Stomach smooth muscle (tissue), 2 donors: Measurements from ENCODE around the gene PCSK1N.
"Not testable (repeated sequence)": the region's sequence is repeated elsewhere in the genome, so short reads cannot be mapped to it uniquely, and the experiment has no call there.

Experiments used
- H3K27ac ChIP-seq: one replicate; pipeline ENCODE4 v1.7.0; 2013; ENCODE audit warnings: mild to moderate bottlenecking, low read length, inconsistent platforms
- H3K27me3 ChIP-seq, 2 donors: one replicate each; pipeline ENCODE4 v1.7.0; 2013; ENCODE audit warnings: low read length in 2 of 2; ENCODE audit not compliant: insufficient read depth in 2 of 2, control insufficient read depth in 1 of 2
- H3K36me3 ChIP-seq, 2 donors: one replicate each; pipeline ENCODE4 v1.7.0; 2013; ENCODE audit warnings: low read length in 2 of 2; ENCODE audit not compliant: control insufficient read depth in 2 of 2, insufficient read depth in 2 of 2
- H3K4me1 ChIP-seq: one replicate; pipeline ENCODE4 v1.7.0; 2013; ENCODE audit warnings: low read length; ENCODE audit not compliant: control insufficient read depth, insufficient read depth
- H3K4me3 ChIP-seq, 2 donors: one replicate each; pipeline ENCODE4 v1.7.0; 2013; ENCODE audit warnings: low read length in 2 of 2
- H3K9ac ChIP-seq, 2 donors: one replicate each; pipeline ENCODE4 v1.7.0; 2013; ENCODE audit warnings: low read length in 2 of 2, mild to moderate bottlenecking in 1 of 2
- H3K9me3 ChIP-seq, 2 donors: one replicate each; pipeline ENCODE4 v1.7.0; 2013; ENCODE audit warnings: low read length in 2 of 2; ENCODE audit not compliant: control insufficient read depth in 2 of 2
- donor health status: healthy.
- donor health status: Pancreatic carcinoma.

PCSK1N gene

DNA sequence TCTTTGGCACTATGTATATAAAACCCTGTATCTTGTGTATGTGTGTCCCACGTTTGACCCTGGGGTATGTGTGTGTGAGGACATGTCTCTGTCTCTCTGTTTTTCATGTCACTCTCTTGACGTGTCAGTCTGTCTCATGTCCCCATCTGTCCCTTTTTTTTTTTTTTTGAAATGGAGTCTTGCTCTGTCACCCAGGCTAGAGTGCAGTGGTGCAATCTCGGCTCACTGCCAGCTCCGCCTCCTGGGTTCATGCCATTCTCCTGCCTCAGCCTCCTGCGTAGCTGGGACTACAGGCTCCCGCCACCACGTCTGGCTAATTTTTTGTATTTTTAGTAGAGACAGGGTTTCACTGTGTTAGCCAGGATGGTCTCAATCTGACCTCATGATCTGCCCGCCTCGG is 16.0 kb downstream of the PCSK1N start:
- H3K27ac ChIP-seq, H3K9me3 ChIP-seq, H3K4me3 ChIP-seq, H3K4me1 ChIP-seq, H3K9ac ChIP-seq: not testable (repeated sequence)
- Histone ChIP-seq H3K36me3 (peaks cover 28 to 41% of the 10 kb centered on the region in 2 donors), H3K27me3 (peaks cover 0 to 14% of the 10 kb centered on the region in 2 donors)

DNA sequence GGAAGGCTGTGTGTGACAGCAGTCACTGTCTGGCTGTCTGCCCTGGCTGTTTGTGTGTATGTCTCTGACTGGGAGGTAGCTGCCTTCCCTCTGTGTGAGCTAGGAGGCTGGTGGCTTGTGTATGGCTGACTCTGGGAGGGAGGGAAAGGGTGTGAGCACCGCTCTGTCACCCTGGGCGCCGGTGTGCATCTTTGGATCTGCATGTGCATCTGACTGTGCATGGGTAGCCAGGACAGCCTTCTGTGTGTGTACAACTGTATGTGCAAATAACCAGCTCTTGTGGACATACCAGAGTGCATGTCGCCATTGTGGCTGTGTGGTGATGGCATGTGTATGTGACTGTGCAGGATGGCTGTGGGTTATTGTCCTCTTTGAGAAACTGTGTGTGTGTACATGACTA is 16.5 kb downstream of the PCSK1N start:
- H3K9me3 ChIP-seq: no peaks in the 10 kb centered on the region
- no peak overlapping the region for H3K4me3 ChIP-seq
- H3K36me3 ChIP-seq: peaks cover 26 to 41% of the 10 kb centered on the region in 2 donors
- H3K4me1 ChIP-seq: no peaks in the 10 kb centered on the region
- no peak overlapping the region for H3K9ac ChIP-seq
- H3K27ac ChIP-seq: no peak overlapping the region
- peaks cover 0 to 14% of the 10 kb centered on the region in 2 donors for H3K27me3 ChIP-seq

DNA sequence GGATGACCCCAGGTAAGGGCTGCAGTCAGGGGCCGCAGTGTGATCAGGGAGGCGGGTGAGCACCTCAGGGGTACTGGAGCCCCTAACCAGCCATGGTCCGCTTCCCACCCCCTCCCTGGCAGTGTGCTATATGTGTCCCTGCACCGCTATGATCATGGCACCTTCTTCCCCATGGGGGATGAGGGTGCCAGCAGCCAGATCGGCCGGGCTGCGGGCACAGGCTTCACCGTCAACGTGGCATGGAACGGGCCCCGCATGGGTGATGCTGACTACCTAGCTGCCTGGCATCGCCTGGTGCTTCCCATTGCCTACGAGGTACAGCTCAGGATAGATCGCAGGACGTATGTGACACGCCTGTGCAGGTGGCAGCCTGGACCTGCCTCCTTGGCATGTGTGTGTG is 17.3 kb downstream of the PCSK1N start:
- Histone ChIP-seq H3K9ac (no peak overlapping the region), H3K36me3 (peaks cover 25 to 34% of the 10 kb centered on the region in 2 donors), H3K27ac (no peak overlapping the region), H3K9me3 (no peaks in the 10 kb centered on the region), H3K27me3 (peaks cover 0 to 9% of the 10 kb centered on the region in 2 donors), H3K4me3 (no peak overlapping the region), H3K4me1 (no peaks in the 10 kb centered on the region)

DNA sequence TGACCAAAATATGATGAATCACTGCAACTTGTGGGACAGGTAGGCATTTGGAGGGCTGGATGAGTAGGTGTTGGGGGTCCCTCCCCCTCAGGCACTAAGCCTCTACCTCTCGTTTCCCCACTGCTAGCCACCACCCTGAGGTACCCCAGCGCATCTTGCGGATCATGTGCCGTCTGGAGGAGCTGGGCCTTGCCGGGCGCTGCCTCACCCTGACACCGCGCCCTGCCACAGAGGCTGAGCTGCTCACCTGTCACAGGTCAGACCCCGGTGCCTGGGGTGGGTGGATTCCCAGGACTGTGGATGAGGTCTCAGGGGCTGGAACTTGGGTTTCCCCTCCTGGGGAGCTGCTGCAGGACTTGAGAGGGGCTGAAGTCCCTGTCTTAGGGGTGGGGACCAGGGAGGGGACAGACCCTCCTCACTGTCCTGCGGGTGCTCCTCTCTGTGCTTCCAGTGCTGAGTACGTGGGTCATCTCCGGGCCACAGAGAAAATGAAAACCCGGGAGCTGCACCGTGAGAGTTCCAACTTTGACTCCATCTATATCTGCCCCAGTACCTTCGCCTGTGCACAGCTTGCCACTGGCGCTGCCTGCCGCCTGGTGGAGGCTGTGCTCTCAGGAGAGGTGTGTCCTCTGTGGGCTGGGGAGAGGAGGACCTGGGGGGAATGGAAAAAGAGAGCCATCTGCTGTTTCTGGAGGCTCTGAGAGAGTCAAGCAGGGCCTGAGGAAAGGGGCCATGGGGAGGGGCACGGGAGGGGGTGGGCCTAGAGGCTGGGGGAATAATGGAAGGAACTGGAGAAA is 19.2 kb downstream of the PCSK1N start:
- Histone ChIP-seq H3K4me3 (no peak overlapping the region), H3K36me3 (peaks cover 25 to 34% of the 10 kb centered on the region in 2 donors), H3K4me1 (no peaks in the 10 kb centered on the region), H3K9me3 (no peaks in the 10 kb centered on the region), H3K9ac (no peak overlapping the region), H3K27ac (no peak overlapping the region), H3K27me3 (peaks cover 0 to 9% of the 10 kb centered on the region in 2 donors)

DNA sequence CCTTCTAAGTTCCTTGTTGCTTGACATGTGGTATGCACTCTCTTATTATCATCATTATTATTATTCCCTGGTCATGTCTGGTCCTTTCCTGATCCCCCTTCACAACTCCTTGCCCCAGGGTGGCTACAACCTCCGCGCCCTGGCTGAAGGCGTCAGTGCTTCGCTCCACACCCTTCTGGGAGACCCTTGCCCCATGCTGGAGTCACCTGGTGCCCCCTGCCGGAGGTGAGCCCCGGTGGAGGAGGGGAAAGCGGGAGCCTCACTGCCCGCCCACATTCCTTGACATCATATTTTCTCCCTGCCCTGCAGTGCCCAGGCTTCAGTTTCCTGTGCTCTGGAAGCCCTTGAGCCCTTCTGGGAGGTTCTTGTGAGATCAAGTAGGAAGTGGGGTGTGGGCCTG is 20.1 kb downstream of the PCSK1N start:
- Histone ChIP-seq H3K36me3 (peaks cover 21 to 31% of the 10 kb centered on the region in 2 donors), H3K4me1 (no peaks in the 10 kb centered on the region), H3K27me3 (peaks cover 0 to 9% of the 10 kb centered on the region in 2 donors), H3K27ac (no peak overlapping the region), H3K9ac (no peak overlapping the region), H3K4me3 (no peak overlapping the region), H3K9me3 (no peaks in the 10 kb centered on the region)

DNA sequence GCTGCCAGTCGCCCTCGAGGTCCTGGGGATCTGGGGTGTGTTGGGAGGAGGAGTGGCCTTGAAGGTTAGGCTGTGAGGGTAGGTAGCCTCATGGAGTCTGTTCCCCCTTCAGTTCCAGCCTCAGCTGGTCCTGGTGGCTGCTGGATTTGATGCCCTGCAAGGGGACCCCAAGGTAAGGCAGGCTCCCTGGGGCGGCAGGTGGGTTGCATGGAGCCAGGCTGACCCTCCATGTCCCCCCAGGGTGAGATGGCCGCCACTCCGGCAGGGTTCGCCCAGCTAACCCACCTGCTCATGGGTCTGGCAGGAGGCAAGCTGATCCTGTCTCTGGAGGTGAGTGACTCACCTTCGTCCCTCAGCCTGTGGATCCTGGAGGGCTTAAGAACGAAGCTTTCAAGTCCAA is 20.7 kb downstream of the PCSK1N start:
- Histone ChIP-seq H3K9ac (no peak overlapping the region), H3K36me3 (peaks cover 19 to 30% of the 10 kb centered on the region in 2 donors), H3K27me3 (peaks cover 0 to 9% of the 10 kb centered on the region in 2 donors), H3K27ac (no peak overlapping the region), H3K9me3 (no peaks in the 10 kb centered on the region), H3K4me3 (no peak overlapping the region), H3K4me1 (no peaks in the 10 kb centered on the region)

DNA sequence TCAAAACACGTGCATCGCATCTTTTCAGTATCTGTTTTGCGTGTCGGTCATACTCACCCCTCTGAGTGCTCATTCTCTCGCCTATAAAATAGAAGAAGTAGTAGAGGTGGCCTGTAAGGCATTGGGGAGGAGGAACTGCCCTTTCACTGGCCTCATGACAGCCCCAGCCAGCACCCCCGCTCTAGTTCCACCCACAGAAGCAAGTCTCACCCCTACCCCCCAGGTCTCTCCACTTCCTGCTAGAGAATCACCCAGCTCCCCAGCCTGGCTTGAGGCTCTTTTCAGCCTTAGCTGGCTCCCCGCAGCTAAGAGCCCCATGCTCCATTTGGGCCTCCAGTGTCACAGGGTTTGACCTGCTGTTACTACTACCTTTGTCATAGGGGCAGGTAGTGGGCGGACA is 21.8 kb downstream of the PCSK1N start:
- H3K36me3 ChIP-seq: peaks cover 16 to 27% of the 10 kb centered on the region in 2 donors
- H3K27ac ChIP-seq: no peak overlapping the region

DNA sequence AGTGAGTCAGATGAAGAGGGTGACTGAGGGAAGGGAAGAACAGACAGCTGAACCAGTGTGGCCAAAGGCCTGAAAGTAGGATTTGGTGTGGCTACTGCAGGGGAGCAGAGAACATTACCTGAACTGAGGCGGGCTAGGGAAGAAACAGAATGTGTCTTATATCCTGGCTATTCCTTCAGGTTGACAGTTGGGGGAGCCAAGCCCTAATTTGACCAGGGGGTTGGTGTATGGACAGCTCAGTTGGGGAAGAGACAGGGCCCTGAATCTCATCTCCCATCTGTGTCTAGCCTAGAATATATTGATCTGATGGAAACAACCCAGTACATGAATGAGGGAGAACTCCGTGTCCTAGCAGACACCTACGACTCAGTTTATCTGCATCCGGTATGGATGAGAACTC is 29.3 kb downstream of the PCSK1N start:
- Histone ChIP-seq H3K27ac (no peak overlapping the region), H3K4me1 (peaks cover 6% of the 10 kb centered on the region), H3K9me3 (no peaks in the 10 kb centered on the region), H3K36me3 (peaks cover 4 to 5% of the 10 kb centered on the region in 2 donors), H3K4me3 (no peak overlapping the region), H3K9ac (no peak overlapping the region), H3K27me3 (peaks cover 0 to 2% of the 10 kb centered on the region in 2 donors)

More for the DNA sequence above, 21.8 kb downstream of the PCSK1N start:
- Histone ChIP-seq H3K9ac (no peak overlapping the region), H3K4me1 (no peaks in the 10 kb centered on the region), H3K9me3 (no peaks in the 10 kb centered on the region), H3K4me3 (no peak overlapping the region), H3K27me3 (peaks cover 0 to 9% of the 10 kb centered on the region in 2 donors)

DNA sequence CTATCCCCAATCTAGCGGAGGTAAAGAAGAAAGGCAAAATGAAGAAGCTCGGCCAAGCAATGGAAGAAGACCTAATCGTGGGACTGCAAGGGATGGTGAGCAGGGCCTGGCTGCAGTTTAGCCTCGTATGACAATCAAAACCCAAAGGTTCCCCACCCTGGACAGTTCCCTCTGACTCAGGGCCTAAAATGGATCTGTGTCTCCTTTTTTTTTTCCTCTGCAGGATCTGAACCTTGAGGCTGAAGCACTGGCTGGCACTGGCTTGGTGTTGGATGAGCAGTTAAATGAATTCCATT is 32.6 kb downstream of the PCSK1N start:
- Histone ChIP-seq H3K9me3 (no peaks in the 10 kb centered on the region), H3K9ac (peak overlapping the region; percentile 89 to 92), H3K4me1 (peaks cover 10% of the 10 kb centered on the region), H3K27me3 (peaks cover 0 to 5% of the 10 kb centered on the region in 2 donors), H3K27ac (peak overlapping the region; percentile 96), H3K36me3 (peaks cover 3 to 4% of the 10 kb centered on the region in 2 donors), H3K4me3 (peak overlapping the region; percentile 65 to 74)

DNA sequence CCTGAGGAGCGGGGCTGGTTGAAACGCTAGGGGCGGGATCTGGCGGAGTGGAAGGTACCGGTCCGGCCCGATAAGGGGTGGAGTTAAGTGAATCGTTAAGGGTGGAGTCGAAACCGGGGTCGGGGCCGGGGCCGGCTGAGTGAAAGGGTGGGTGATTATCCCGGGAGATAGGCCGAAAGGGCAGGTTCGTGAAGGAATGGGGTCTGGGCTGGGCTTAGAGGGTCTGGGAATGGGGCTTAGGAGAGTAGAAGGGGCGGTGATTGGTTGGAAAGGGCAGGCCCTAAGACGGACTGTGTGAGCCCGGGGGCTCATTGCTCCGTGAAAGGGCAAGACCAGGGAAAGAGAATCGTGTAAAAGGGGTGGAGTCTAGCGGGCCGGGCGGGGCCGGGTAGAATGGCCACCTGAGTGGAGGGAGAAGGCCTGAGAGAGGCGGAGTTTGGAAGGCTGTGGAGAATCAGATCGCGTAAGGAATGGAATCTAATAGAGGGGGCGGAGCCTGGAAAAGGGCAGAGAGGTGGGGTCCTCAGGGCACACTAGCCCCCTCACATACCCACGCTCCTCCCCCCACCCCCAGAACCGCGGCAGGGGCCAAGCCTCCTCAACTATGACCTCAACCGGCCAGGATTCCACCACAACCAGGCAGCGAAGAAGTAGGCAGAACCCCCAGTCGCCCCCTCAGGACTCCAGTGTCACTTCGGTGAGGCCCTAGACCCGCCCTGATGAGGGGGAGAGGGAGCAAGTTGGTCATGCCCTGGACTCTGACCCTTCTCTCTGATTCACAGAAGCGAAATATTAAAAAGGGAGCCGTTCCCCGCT is 33.1 kb downstream of the PCSK1N start:
- peaks cover 3 to 4% of the 10 kb centered on the region in 2 donors for H3K36me3 ChIP-seq
- peak overlapping the region; percentile 96 for H3K27ac ChIP-seq
- peaks cover 0 to 5% of the 10 kb centered on the region in 2 donors for H3K27me3 ChIP-seq
- peak overlapping the region; percentile 65 to 74 for H3K4me3 ChIP-seq
- peak overlapping the region; percentile 89 to 92 for H3K9ac ChIP-seq
- H3K4me1 ChIP-seq: peaks cover 10% of the 10 kb centered on the region
- no peaks in the 10 kb centered on the region for H3K9me3 ChIP-seq
